Measurements from ENCODE around the gene FOXP1. TPM values are rescaled to one million over a fixed set of nuclear protein-coding genes. Genes with fewer than 3 reads are reported as not detected.

The FOXP1 gene
- total RNA-seq, 2 donors from 2014 or later: 109 to 112 TPM

- intact Hi-C loops (cut with DNase I): no loop called here
- DNase-seq (ENCODE audit: low spot score): no peak
Observed at GRCh38 chr3:70927239-70927638, 656.3 kb downstream of the FOXP1 start.

- intact Hi-C loops (cut with DNase I): no loop called here
- no peak for DNase-seq (ENCODE audit: low spot score)
Observed at GRCh38 chr3:70926835-70927234, 656.7 kb downstream of the FOXP1 start.

- DNase-seq (ENCODE audit: low spot score): no peak
- intact Hi-C loops (cut with DNase I): no loop called here
Observed at GRCh38 chr3:70919661-70920060, 663.9 kb downstream of the FOXP1 start.

GRCh38 chr3:70919091-70919490 lies 664.4 kb downstream of the FOXP1 start:
- DNase-seq (ENCODE audit: low spot score): no peak

GRCh38 chr3:70916375-70917055 lies 667.0 kb downstream of the FOXP1 start:
- intact Hi-C loops (cut with DNase I): no loop called here
- no peak for DNase-seq (ENCODE audit: low spot score)

More at GRCh38 chr3:70919091-70919490, 664.4 kb downstream of the FOXP1 start:
- intact Hi-C loops (cut with DNase I): no loop called here

GRCh38 chr3:70914862-70915261 lies 668.7 kb downstream of the FOXP1 start:
- DNase-seq (ENCODE audit: low spot score): no peak
- intact Hi-C loops (cut with DNase I): loop anchor here in 1 of 2 donors (2.0 kb wide), 1 partner anchor 68 kb away; no protein-coding TSS in a partner anchor

- DNase-seq (ENCODE audit: low spot score): no peak
- intact Hi-C loops (cut with DNase I): no loop called here
Observed at GRCh38 chr3:70911719-70912118, 671.8 kb downstream of the FOXP1 start.

- no peak for DNase-seq (ENCODE audit: low spot score)
- intact Hi-C loops (cut with DNase I): no loop called here
Observed at GRCh38 chr3:70905491-70905890, 678.0 kb downstream of the FOXP1 start.

Small RNA genes lying within 50 kb of the gene (microRNA-seq; reads per million reads assigned to microRNA genes)
- 0.32 to 0.78 reads per million in 2 donors for gene MIR1284 (ENCODE audit: borderline microRNAs expressed in 2 of 2)

Other genes starting within 250 kb of the FOXP1 start
- 10 to 100 TPM; 40.8 to 44.2 TPM for gene EIF4E3, start 141.7 kb upstream of the FOXP1 start, total RNA-seq
- gene GPR27, start 170.1 kb upstream of the FOXP1 start, total RNA-seq: 1 to 10 TPM; 5.8 to 6.5 TPM
- 1 to 10 TPM in 1 of 2 donors, under 1 TPM in 1; 0.67 to 2.0 TPM for gene PROK2, start 201.4 kb upstream of the FOXP1 start, total RNA-seq